H1 (cell line): ENCODE results near the gene SLC35B1.

ENCODE experiments used
- CHD2 ChIP-seq: IDR thresholded peaks from 2 replicates; pipeline ENCODE4 v1.6.1; 2012; ENCODE audit warnings: low read length, improper control_type of control experiment
- POLR2AphosphoS5 ChIP-seq: IDR thresholded peaks from 2 replicates; pipeline ENCODE4 v1.6.1; 2011; ENCODE audit warnings: low read depth, low read length
- POU5F1 ChIP-seq: IDR thresholded peaks from 2 replicates; pipeline ENCODE4 v1.6.1; 2011; ENCODE audit warnings: low read depth, mild to moderate bottlenecking, low read length, moderate library complexity
- RAD21 ChIP-seq, 2 experiments: IDR thresholded peaks in 1 of 2; conservative IDR thresholded peaks in 1 of 2; 2 replicates each; pipeline ENCODE4 v1.6.1; 2011; ENCODE audit warnings: low read depth in 2 of 2, low read length in 2 of 2, improper control_type of control experiment in 1 of 2, inconsistent platforms in 1 of 2, mild to moderate bottlenecking in 1 of 2, moderate library complexity in 1 of 2
- TF ChIP-seq, protein P1 (sequence below): IDR thresholded peaks from 2 replicates; pipeline ENCODE4 v1.6.1; 2012; ENCODE audit warnings: inconsistent platforms

DNA sequence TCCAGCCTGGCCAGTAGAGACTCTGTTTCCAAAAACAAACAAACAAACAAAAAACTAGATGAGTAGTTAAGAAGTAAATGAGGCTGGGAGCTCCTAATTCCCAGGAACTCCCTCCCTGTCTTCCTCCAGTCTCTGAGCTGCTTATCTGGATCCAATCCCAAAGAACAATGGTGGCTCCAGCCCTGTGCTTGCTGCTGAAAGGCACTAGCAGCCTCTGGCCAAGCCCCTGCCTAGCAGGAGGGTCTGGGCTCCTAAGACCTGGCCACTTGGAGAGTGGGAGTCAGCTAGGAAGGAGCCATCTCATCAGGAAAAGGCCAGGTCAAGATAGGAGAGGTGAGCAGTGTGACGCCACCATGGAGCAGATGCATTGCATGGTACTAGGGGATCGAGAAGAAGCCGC is 14.3 kb upstream of the SLC35B1 start:
- no peak for TF ChIP-seq RAD21 (IDR thresholded peaks at IDR 0.05 in 1 of 2, conservative IDR thresholded peaks at IDR 0.05 in 1 of 2; ENCODE audit: low read depth in 2 of 2, low read length in 2 of 2)
- TF ChIP-seq POLR2AphosphoS5, result no peak
- no peak for TF ChIP-seq POU5F1
- TF ChIP-seq CHD2, result no peak
- TF ChIP-seq, protein P1, sequence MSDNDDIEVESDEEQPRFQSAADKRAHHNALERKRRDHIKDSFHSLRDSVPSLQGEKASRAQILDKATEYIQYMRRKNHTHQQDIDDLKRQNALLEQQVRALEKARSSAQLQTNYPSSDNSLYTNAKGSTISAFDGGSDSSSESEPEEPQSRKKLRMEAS, result no peak
